HG03571 (cell line): ENCODE measurements around the gene CAMKV.
"Not testable (repeated sequence)": the region's sequence is repeated elsewhere in the genome, so short reads cannot be mapped to it uniquely, and the experiment has no call there.

Experiments used
- ATAC-seq: cut with Tn5 transposase; IDR thresholded peaks from one replicate; pipeline ENCODE4 v1.9.1; 2021; ENCODE audit not compliant: unreplicated experiment

Gene CAMKV

GRCh38 chr3:49856181-49857005 lies 13.3 kb downstream of the CAMKV start, which contains the start of gene TRAIP:
TRAIP (minus strand) TSS chr3:49856564; CDS start chr3:49856453, 111 bp downstream.
- peak; percentile 77 for ATAC-seq

GRCh38 chr3:49855662-49856061 lies 14.0 kb downstream of the CAMKV start:
- no peak for ATAC-seq

- no peak for ATAC-seq
These were observed 24.0 kb downstream of the CAMKV start for GRCh38 chr3:49845694-49846093.

- ATAC-seq = no peak
These were observed 25.1 kb downstream of the CAMKV start for GRCh38 chr3:49844464-49845183.

GRCh38 chr3:49842843-49843517 lies 26.7 kb downstream of the CAMKV start:
- no peak for ATAC-seq

GRCh38 chr3:49841806-49842205 lies 27.9 kb downstream of the CAMKV start:
- no peak for ATAC-seq

- no peak for ATAC-seq
These were observed 28.5 kb downstream of the CAMKV start for GRCh38 chr3:49841126-49841696.

GRCh38 chr3:49840388-49840787 lies 29.3 kb downstream of the CAMKV start:
- ATAC-seq = no peak

- ATAC-seq = no peak
These were observed 30.4 kb downstream of the CAMKV start for GRCh38 chr3:49839193-49839809.

- no peak for ATAC-seq
These were observed 38.4 kb downstream of the CAMKV start for GRCh38 chr3:49831341-49831740.

- ATAC-seq = no peak
These were observed 43.7 kb downstream of the CAMKV start for GRCh38 chr3:49826016-49826415.

GRCh38 chr3:49823131-49823530 lies 46.6 kb downstream of the CAMKV start:
- ATAC-seq = not testable (repeated sequence)

- ATAC-seq = no peak
These were observed 56.1 kb downstream of the CAMKV start, which contains the start of gene UBA7 for GRCh38 chr3:49813497-49814174. UBA7 (minus strand) TSS chr3:49813953; CDS start chr3:49813787, 166 bp downstream.

- no peak for ATAC-seq
These were observed 56.7 kb downstream of the CAMKV start for GRCh38 chr3:49812916-49813496.
